Endothelial cell of umbilical vein (primary cell): ENCODE data around the gene FMN1.

Experiments
- EZH2 ChIP-seq: IDR thresholded peaks from 2 replicates; pipeline ENCODE4 v1.6.1; 2012; ENCODE audit warnings: borderline replicate concordance, low read depth, mild to moderate bottlenecking, moderate library complexity, low read length, inconsistent platforms; ENCODE audit not compliant: severe bottlenecking
- FOS ChIP-seq: IDR thresholded peaks from 2 replicates; pipeline ENCODE4 v1.6.1; 2011; ENCODE audit warnings: mild to moderate bottlenecking, low read length, moderate library complexity, borderline replicate concordance; ENCODE audit not compliant: insufficient read depth
- JUN ChIP-seq: IDR thresholded peaks from 2 replicates; pipeline ENCODE4 v1.6.1; 2011; ENCODE audit warnings: borderline replicate concordance, low read depth; ENCODE audit not compliant: insufficient read length, insufficient read depth
- POLR2A ChIP-seq: IDR thresholded peaks from 2 replicates; pipeline ENCODE4 v1.6.1; 2012; ENCODE audit warnings: low read depth, mild to moderate bottlenecking, control low read depth, low read length
- POLR2AphosphoS5 ChIP-seq: IDR thresholded peaks from 2 replicates; pipeline ENCODE4 v1.6.1; 2012; ENCODE audit warnings: low read depth, mild to moderate bottlenecking, control low read depth, low read length, moderate library complexity; ENCODE audit not compliant: insufficient read depth
- TF ChIP-seq, protein P1 (sequence below), 2 donors: IDR thresholded peaks; 1 replicate in 1 of 2; 2 replicates in 1 of 2; pipeline ENCODE4 v1.5.1; 2011; ENCODE audit warnings: low read length in 2 of 2, mild to moderate bottlenecking in 2 of 2, moderate library complexity in 2 of 2, control low read depth in 1 of 2, inconsistent platforms in 1 of 2, low read depth in 1 of 2; ENCODE audit not compliant: insufficient read depth in 1 of 2; ENCODE audit errors: extremely low read depth in 1 of 2
- TF ChIP-seq, protein P2 (sequence below): IDR thresholded peaks from 2 replicates; pipeline ENCODE4 v1.6.1; 2011; ENCODE audit not compliant: insufficient read depth, insufficient read length

DNA sequence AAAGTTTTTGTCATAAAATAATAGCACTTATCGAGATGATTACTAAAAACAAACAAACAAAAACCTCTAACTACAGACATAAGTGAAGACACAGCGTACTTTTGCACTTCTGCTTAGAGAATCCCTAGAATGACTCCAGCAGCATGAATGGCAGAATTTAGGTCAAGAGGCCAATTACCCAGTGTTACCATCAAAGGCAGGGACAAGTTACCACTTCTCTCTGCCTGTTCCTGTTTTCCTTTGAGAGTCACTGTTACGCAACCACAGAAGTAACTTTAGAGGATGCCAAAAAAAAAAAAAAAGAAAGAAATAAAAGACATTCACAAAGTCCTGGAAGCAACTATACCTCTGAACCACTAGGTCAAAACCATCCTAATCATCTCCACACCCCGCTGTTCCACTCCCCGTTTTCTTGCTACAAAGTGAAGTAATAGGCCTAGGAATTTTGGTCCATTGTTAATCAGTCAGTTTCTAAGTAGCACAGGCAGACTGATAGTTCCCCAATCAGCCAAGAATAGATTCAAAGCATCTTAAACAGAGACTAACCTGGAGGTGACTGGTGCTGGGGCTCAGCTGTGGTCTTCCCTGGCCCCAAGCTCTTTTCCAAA is 41.9 kb downstream of the FMN1 start:
- TF ChIP-seq POLR2AphosphoS5: no peak
- TF ChIP-seq, protein P1, sequence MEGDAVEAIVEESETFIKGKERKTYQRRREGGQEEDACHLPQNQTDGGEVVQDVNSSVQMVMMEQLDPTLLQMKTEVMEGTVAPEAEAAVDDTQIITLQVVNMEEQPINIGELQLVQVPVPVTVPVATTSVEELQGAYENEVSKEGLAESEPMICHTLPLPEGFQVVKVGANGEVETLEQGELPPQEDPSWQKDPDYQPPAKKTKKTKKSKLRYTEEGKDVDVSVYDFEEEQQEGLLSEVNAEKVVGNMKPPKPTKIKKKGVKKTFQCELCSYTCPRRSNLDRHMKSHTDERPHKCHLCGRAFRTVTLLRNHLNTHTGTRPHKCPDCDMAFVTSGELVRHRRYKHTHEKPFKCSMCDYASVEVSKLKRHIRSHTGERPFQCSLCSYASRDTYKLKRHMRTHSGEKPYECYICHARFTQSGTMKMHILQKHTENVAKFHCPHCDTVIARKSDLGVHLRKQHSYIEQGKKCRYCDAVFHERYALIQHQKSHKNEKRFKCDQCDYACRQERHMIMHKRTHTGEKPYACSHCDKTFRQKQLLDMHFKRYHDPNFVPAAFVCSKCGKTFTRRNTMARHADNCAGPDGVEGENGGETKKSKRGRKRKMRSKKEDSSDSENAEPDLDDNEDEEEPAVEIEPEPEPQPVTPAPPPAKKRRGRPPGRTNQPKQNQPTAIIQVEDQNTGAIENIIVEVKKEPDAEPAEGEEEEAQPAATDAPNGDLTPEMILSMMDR (IDR thresholded peaks at IDR 0.05; ENCODE audit: extremely low read depth in 1 of 2, insufficient read depth in 1 of 2, low read depth in 1 of 2, low read length in 2 of 2): no peak
- no peak for TF ChIP-seq EZH2
- TF ChIP-seq, protein P2, sequence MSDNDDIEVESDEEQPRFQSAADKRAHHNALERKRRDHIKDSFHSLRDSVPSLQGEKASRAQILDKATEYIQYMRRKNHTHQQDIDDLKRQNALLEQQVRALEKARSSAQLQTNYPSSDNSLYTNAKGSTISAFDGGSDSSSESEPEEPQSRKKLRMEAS: no peak
- no peak for TF ChIP-seq POLR2A
- no peak for TF ChIP-seq JUN
- TF ChIP-seq FOS: no peak
